ENCODE results near the gene USH1C. TPM values are rescaled to one million over a fixed set of nuclear protein-coding genes. Genes with fewer than 3 reads are reported as not detected.
A peak's percentile ranks its signal among the peaks of the same experiment; 100 is the strongest.

The USH1C gene
- polyA plus RNA-seq, 1 donor from 2014 or later = not detected

- no peaks in the 10 kb centered on the region for H3K36me3 Mint-ChIP-seq
- H3K4me3 Mint-ChIP-seq = no peak overlapping the region
- H3K27me3 Mint-ChIP-seq = peaks cover 12% of the 10 kb centered on the region
- H3K27ac Mint-ChIP-seq = no peak overlapping the region
- no peaks in the 10 kb centered on the region for H3K4me1 Mint-ChIP-seq
- H3K9me3 Mint-ChIP-seq = no peaks in the 10 kb centered on the region
Observed at GRCh38 chr11:17559341-17560087, 15.3 kb upstream of the USH1C start.

GRCh38 chr11:17558916-17559315 lies 14.7 kb upstream of the USH1C start:
- Mint-ChIP-seq H3K36me3 (no peaks in the 10 kb centered on the region), H3K27me3 (peaks cover 12% of the 10 kb centered on the region), H3K9me3 (no peaks in the 10 kb centered on the region), H3K27ac (no peak overlapping the region), H3K4me1 (no peaks in the 10 kb centered on the region), H3K4me3 (no peak overlapping the region)

- no peak overlapping the region for H3K4me3 Mint-ChIP-seq
- H3K4me1 Mint-ChIP-seq = no peaks in the 10 kb centered on the region
- H3K27ac Mint-ChIP-seq = peak overlapping the region in 1 of 3 donors; percentile 72
- H3K27me3 Mint-ChIP-seq = peaks cover 12% of the 10 kb centered on the region
- no peaks in the 10 kb centered on the region for H3K36me3 Mint-ChIP-seq
- no peaks in the 10 kb centered on the region for H3K9me3 Mint-ChIP-seq
Observed at GRCh38 chr11:17558025-17558780, 14.0 kb upstream of the USH1C start.

GRCh38 chr11:17556999-17557398 lies 12.8 kb upstream of the USH1C start:
- Mint-ChIP-seq H3K27ac (no peak overlapping the region), H3K9me3 (no peaks in the 10 kb centered on the region), H3K27me3 (peaks cover 10% of the 10 kb centered on the region), H3K36me3 (no peaks in the 10 kb centered on the region), H3K4me1 (no peaks in the 10 kb centered on the region), H3K4me3 (no peak overlapping the region)

GRCh38 chr11:17554487-17554886 lies 10.3 kb upstream of the USH1C start:
- no peaks in the 10 kb centered on the region for H3K36me3 Mint-ChIP-seq
- H3K27ac Mint-ChIP-seq = no peak overlapping the region
- H3K9me3 Mint-ChIP-seq = no peaks in the 10 kb centered on the region
- peak overlapping the region in 1 of 4 donors; percentile 41 for H3K4me3 Mint-ChIP-seq
- peaks cover 8% of the 10 kb centered on the region for H3K27me3 Mint-ChIP-seq
- H3K4me1 Mint-ChIP-seq = no peaks in the 10 kb centered on the region

GRCh38 chr11:17553249-17553546 lies 9.0 kb upstream of the USH1C start:
- peaks cover 0 to under 1% (median 0%) of the 10 kb centered on the region in 3 donors for H3K4me1 Mint-ChIP-seq
- H3K27ac Mint-ChIP-seq = no peak overlapping the region
- H3K4me3 Mint-ChIP-seq = no peak overlapping the region
- peaks cover 4% of the 10 kb centered on the region for H3K27me3 Mint-ChIP-seq
- no peaks in the 10 kb centered on the region for H3K9me3 Mint-ChIP-seq
- no peaks in the 10 kb centered on the region for H3K36me3 Mint-ChIP-seq

GRCh38 chr11:17552392-17553248 lies 8.4 kb upstream of the USH1C start:
- H3K4me3 Mint-ChIP-seq = no peak overlapping the region
- H3K36me3 Mint-ChIP-seq = no peaks in the 10 kb centered on the region
- no peaks in the 10 kb centered on the region for H3K9me3 Mint-ChIP-seq
- no peak overlapping the region for H3K27ac Mint-ChIP-seq
- peaks cover 4% of the 10 kb centered on the region for H3K27me3 Mint-ChIP-seq
- peaks cover 0 to 1% (median 0%) of the 10 kb centered on the region in 3 donors for H3K4me1 Mint-ChIP-seq

- Mint-ChIP-seq H3K9me3 (no peaks in the 10 kb centered on the region), H3K36me3 (peaks cover 2% of the 10 kb centered on the region), H3K27ac (no peak overlapping the region), H3K4me1 (peaks cover 0 to 1% (median 0%) of the 10 kb centered on the region in 3 donors), H3K27me3 (peaks cover 6% of the 10 kb centered on the region), H3K4me3 (peak overlapping the region in 1 of 4 donors; percentile 68)
Observed at GRCh38 chr11:17552041-17552355, 7.8 kb upstream of the USH1C start.

- Mint-ChIP-seq H3K4me3 (peak overlapping the region in 1 of 4 donors; percentile 68), H3K36me3 (peaks cover 2% of the 10 kb centered on the region)
Observed at GRCh38 chr11:17551347-17552040, 7.3 kb upstream of the USH1C start.

GRCh38 chr11:17550450-17551346 lies 6.5 kb upstream of the USH1C start:
- H3K9me3 Mint-ChIP-seq = no peaks in the 10 kb centered on the region
- H3K4me1 Mint-ChIP-seq = peaks cover 0 to 1% (median 0%) of the 10 kb centered on the region in 3 donors
- peaks cover 2% of the 10 kb centered on the region for H3K36me3 Mint-ChIP-seq
- H3K27ac Mint-ChIP-seq = no peak overlapping the region
- H3K27me3 Mint-ChIP-seq = peaks cover 18% of the 10 kb centered on the region
- no peak overlapping the region for H3K4me3 Mint-ChIP-seq

More at GRCh38 chr11:17551347-17552040, 7.3 kb upstream of the USH1C start:
- peaks cover 0 to 1% (median 0%) of the 10 kb centered on the region in 3 donors for H3K4me1 Mint-ChIP-seq
- no peaks in the 10 kb centered on the region for H3K9me3 Mint-ChIP-seq
- H3K27me3 Mint-ChIP-seq = peaks cover 11% of the 10 kb centered on the region
- no peak overlapping the region for H3K27ac Mint-ChIP-seq

GRCh38 chr11:17548444-17548843 lies 4.2 kb upstream of the USH1C start:
- H3K4me3 Mint-ChIP-seq = no peak overlapping the region

GRCh38 chr11:17547932-17548331 lies 3.7 kb upstream of the USH1C start:
- H3K9me3 Mint-ChIP-seq = no peaks in the 10 kb centered on the region
- no peak overlapping the region for H3K27ac Mint-ChIP-seq
- peaks cover 0 to 1% (median 0%) of the 10 kb centered on the region in 3 donors for H3K4me1 Mint-ChIP-seq
- peaks cover 2% of the 10 kb centered on the region for H3K36me3 Mint-ChIP-seq
- H3K27me3 Mint-ChIP-seq = peaks cover 27% of the 10 kb centered on the region
- H3K4me3 Mint-ChIP-seq = no peak overlapping the region

More at GRCh38 chr11:17548444-17548843, 4.2 kb upstream of the USH1C start:
- H3K4me1 Mint-ChIP-seq = peaks cover 0 to 1% (median 0%) of the 10 kb centered on the region in 3 donors
- H3K9me3 Mint-ChIP-seq = no peaks in the 10 kb centered on the region
- no peak overlapping the region for H3K27ac Mint-ChIP-seq
- H3K27me3 Mint-ChIP-seq = peaks cover 27% of the 10 kb centered on the region
- H3K36me3 Mint-ChIP-seq = peaks cover 2% of the 10 kb centered on the region

GRCh38 chr11:17547051-17547577 lies 2.9 kb upstream of the USH1C start, which contains the start of gene OTOG:
Gene OTOG, plus strand, starts transcription at chr11:17547259. Its CDS starts 114 bp downstream, at chr11:17547373.
- peaks cover 31% of the 10 kb centered on the region for H3K27me3 Mint-ChIP-seq
- peaks cover 0 to 1% (median 0%) of the 10 kb centered on the region in 3 donors for H3K4me1 Mint-ChIP-seq
- H3K36me3 Mint-ChIP-seq = peaks cover 2% of the 10 kb centered on the region
- H3K9me3 Mint-ChIP-seq = no peaks in the 10 kb centered on the region
- H3K27ac Mint-ChIP-seq = peak within 1 kb of the TSS in 1 of 3 donors; percentile 47
- peak within 1 kb of the TSS in 1 of 4 donors; percentile 68 for H3K4me3 Mint-ChIP-seq

Measured in IgD-negative memory B cell (primary cell).